Stimulated activated CD8-positive, alpha-beta memory T cell treated with anti-CD3 and anti-CD28 coated beads, Interleukin-15, amount 100 ng/mL, for 24 hours (primary cell): ENCODE results near the gene ACKR2.

Source experiments
- DNase-seq: peaks from one replicate; pipeline ENCODE4 v3.0.0-alpha.2; 2020; ENCODE audit warnings: low read depth

ACKR2 gene

GRCh38 chr3:42829628-42830436, 20.6 kb downstream of the ACKR2 start:
- DNase-seq, result no peak

- DNase-seq, result no peak
Observed at GRCh38 chr3:42830437-42831320, 21.4 kb downstream of the ACKR2 start.

DNA sequence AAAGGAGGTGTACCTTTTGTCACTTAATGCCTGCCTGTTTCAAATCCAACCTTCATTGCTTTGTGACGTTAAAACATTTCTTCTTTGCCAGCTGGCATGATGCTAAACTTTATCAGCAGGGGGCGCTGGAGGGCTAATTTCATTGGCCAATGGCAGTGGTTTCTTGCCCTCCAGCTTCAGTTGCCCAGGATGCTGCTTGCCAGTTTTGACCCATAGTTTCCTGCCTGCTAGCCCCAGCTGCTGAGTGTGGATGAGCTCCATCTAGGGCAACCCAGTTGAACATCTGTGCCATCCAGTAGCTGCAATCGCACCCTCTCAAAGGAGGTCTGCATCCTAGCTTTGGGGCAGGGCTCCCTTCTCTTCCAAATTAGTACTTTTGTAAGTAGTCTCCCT, 22.1 kb downstream of the ACKR2 start:
- DNase-seq, result peak; percentile 46

- DNase-seq, result no peak
Observed at GRCh38 chr3:42836150-42837123, 27.2 kb downstream of the ACKR2 start.

GRCh38 chr3:42838571-42838970, 29.3 kb downstream of the ACKR2 start:
- no peak for DNase-seq

DNA sequence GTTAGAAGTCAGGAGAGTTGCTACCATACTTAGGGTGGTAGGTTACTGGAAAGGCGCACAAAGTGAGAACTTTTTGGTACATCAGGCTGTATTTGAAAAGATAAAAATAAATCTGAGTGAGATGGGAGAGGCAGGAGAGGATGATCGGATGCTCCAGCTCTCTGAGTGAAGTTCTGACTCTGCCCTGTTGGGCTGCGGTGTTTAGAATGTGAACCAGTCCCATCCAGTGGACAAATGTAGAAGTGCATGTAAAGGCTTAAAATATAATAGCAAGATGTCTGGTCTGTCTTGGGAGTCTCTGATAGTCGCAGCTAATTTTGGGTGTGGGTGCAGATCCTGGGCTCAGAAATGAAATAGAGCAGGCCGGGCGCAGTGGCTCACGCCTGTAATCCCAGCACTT, 30.4 kb downstream of the ACKR2 start:
- DNase-seq, result no peak

DNA sequence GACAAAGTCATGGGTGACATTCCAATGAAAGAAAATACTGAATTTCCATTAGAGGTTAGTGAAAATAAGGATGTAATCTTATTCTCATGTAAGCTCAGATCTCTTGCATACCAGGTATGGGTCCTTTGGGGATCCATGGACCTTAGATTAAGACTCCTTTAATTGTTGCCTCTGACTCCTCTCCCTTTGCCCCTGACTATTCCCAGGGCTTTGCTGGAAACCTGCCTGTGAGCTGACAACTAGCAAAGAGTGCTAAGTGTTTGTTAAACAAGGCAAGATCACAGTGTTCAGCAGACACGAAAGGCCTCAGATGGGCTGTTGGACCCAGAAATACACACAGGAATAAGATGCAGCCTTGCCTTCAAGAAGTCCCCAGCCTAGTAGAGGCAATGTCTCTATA, 32.1 kb downstream of the ACKR2 start:
- no peak for DNase-seq

GRCh38 chr3:42843713-42844411, 34.6 kb downstream of the ACKR2 start:
- DNase-seq, result no peak

GRCh38 chr3:42844412-42844713, 35.1 kb downstream of the ACKR2 start:
- no peak for DNase-seq

GRCh38 chr3:42844815-42845214, 35.6 kb downstream of the ACKR2 start:
- DNase-seq, result no peak

DNA sequence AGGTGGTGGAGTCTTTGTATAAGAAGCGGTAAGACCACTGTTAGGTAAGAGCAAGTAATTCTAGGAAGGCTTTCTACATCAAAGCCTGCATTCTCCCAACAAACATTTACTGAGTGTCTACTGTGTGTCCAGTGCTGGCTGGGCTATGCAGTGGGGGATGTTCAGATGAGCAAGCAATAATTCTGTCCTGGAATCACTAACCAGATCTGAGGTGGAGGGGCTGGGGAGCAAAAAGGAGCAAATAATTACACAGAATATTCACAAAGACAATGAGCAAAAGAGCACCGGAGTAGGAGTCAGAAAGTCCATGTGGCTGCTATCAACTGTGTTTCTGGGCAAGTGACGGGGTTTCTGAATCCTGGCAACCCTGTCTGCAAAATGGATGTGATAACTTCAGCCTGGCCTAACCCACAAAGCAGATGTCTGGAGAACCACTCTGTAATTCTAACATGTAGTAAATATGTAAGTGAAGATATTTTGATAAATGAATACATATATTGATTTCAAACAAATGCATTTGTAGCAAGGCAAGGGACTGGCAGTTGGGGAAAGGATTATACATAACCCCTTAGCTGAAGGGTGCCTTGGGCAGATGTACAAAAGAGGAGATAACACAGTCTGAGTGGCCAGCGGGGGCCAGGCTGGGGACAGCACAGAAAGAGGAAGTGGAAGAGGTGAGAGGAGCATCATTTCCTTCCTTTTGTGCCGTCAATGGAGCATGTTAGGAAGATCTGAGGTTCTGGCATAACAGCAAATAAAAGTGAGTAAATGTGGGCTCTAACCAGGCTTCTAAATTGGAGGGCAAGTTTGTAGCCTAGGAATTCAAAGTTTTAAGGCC, 37.7 kb downstream of the ACKR2 start:
- no peak for DNase-seq

DNA sequence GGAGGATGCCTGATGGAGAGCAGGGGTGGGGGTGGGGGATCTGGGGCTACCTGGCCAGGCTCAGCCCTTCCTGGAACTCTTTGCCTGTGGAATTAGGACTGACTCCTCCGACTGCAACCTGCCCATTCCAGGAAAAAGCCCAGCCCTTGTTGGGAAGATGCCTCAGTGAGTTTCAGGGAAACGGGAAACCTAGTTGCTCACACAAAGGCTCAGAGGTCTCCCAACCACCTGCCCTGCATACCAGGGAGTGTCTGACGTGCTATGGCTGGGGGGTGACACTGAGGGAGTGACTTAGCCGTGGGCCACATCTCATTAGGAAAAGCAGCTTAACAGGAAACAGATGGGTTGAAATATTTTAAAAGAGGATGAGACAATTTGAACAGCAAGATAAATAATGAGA, 38.5 kb downstream of the ACKR2 start:
- no peak for DNase-seq

DNA sequence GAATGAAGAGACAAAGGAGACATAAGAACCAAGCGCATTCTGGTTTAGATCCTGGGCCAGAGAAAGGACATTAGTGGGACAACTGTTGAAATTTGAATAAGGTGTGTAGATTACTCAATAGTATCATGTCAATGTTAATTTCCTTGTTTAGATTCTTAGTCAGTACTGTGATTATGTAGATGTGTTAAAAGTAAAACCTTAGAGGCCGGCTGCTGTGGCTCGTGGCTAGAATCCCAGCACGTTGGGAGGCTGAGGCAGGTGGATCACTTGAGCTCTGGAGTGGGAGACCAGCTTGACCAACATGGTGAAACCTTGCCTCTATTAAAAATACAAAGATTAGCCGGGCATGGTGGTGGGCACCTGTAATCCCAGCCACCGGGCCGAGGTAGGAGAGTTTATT, 39.8 kb downstream of the ACKR2 start:
- DNase-seq, result no peak

DNA sequence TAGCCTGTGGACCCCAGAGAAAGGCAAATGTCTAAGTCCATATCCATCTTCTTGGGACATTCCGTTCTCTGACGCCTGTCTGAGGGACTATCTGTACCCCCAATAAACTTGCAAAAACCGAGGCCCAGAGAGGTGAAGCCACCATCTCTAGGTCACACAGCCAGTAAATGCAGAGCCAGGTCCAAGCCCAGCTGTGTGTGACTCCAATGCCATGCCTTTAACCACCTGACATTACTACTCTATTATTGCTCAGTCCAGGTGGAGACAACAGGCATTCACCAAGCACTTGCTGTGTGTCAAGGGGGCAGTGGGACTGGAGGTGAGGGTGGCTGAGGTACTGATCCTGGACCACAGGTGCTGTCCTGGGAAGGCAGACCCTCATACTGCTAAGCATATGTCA, 41.0 kb downstream of the ACKR2 start:
- no peak for DNase-seq

- DNase-seq, result no peak
Observed at GRCh38 chr3:42851228-42851834, 42.1 kb downstream of the ACKR2 start.

- DNase-seq, result no peak
Observed at GRCh38 chr3:42852441-42852840, 43.2 kb downstream of the ACKR2 start.

DNA sequence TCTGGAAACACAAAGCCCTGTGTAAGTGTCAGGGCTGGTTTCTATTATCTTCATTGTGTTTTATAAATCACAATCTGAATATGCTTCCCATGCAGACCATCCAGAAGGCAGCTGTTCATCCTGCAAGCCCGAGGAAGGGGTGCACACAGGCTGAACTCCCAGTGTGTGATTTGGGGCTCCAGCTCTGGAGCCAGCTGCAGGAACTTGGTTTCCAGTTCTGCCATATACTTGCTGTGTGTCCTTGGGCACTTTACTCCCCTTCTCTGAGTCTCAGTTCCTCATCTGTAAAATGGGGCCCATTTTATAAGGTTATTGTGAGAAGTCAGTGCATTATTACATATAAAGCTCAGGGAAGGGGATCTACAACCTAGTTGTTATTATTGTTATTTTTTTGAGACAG, 43.8 kb downstream of the ACKR2 start:
- DNase-seq, result no peak

- DNase-seq, result no peak
Observed at GRCh38 chr3:42853739-42854302, 44.6 kb downstream of the ACKR2 start.

DNA sequence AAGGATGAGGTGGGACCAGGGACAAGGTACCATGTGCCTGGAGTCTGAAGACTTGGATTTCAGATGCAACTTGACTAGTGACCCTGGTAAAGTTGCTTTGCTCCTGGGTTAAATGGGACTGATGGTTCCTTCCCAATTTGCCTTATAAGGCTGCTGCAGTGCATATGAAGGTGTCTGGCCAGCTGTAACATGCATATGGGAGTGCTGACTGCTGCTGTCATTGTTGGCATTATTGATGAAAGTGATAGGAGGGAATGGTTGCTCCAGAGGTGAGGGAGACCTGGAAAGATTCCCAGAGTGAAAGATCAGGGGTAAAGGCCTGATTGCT, 45.9 kb downstream of the ACKR2 start:
- DNase-seq, result no peak
